Measurements from ENCODE around the gene SLC25A15. TPM values are rescaled to one million over a fixed set of nuclear protein-coding genes. Genes with fewer than 3 reads are reported as not detected.

Gene SLC25A15
- 5.8 TPM for total RNA-seq
- long read RNA-seq: 0 reads

DNA sequence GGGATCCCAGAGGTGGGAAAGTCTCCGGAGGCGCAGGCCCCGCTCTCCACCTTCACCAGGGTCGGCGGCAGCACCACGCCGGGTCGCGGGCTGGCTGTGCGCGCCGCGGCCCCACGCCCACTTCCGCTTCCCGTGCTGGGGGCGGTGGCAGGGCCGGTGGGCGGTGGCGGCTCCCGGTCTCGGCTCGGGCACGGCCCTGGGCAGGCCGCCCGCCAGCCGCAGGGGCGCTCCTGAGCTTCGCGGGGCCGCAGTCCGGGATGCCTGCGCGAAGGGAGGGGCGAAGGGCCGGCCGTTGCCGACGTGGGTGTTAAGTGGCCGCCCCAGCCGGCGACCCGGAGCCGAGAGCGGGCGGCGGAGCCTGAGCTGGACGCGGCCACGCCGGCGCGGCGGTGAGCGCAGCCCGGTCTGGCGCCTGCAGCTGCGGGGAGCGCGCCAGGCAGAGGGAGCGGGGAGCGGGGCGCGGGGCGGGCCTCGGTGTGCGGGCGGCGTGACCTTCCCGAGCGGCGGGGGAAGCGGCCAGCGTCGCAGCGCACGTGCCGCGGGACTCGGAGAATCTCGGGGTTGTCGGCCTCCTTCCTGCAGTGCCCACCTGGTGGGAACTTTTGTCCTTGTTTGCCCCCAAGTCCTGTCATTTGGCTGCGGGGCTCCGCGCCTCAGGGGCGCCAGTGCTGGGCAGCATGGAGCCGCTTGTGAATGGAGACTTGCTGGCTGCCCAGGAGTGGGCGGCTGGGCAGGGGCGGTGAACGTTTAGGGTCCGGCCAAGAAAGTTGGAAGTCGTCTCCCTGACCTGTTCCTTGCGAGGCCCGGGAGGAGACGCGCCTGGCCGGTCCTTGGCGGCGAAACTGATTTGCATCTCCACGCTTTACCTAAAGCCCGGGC is at the start of gene SLC25A15:
SLC25A15 (plus strand) TSS at position 337 of the 879 bp plus-strand sequence. CDS start 3,616 bp downstream, outside the sequence.
- Histone ChIP-seq H3K27ac (peak within 1 kb of the TSS; percentile 83), H3K4me3 (peak within 1 kb of the TSS; percentile 69), H3K4me1 (peaks cover 10% of the 10 kb centered on the region), H3K9me3 (no peaks in the 10 kb centered on the region), H3K36me3 (no peaks in the 10 kb centered on the region), H3K27me3 (no peaks in the 10 kb centered on the region)
- ATAC-seq (peak; percentile 98), DNase-seq (peak; percentile 95)
- TF ChIP-seq CTCF (IDR thresholded peaks at IDR 0.05): peak; percentile 35
- intact Hi-C loops (cut with DNase I): no loop called here

DNA sequence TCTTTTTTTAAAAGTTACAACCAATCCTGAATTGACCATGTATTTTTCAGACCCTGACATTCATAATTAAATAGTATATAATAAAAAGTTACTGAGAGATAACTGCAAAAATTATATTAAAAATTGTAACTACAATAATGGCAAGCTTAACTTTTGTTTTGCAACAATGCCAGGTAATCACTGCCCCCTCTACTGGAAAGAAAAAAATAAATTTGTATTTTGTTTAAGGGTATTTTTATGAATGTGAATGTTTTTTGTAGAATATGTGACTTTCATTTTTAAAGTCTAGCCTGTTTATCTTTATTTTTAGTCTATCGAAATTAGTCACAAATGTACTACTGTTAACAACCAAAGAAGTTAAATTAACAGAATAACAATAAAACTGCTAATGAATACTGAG is 40.1 kb upstream of the SLC25A15 start:
- ATAC-seq: no peak
- no peak for TF ChIP-seq CTCF (IDR thresholded peaks at IDR 0.05)
- intact Hi-C loops (cut with DNase I): no loop called here
- H3K27me3 ChIP-seq: no peaks in the 10 kb centered on the region
- DNase-seq: no peak
- peaks cover 51% of the 10 kb centered on the region for H3K36me3 ChIP-seq
- H3K27ac ChIP-seq: no peak overlapping the region
- H3K4me1 ChIP-seq: no peaks in the 10 kb centered on the region
- no peak overlapping the region for H3K4me3 ChIP-seq
- H3K9me3 ChIP-seq: no peaks in the 10 kb centered on the region

DNA sequence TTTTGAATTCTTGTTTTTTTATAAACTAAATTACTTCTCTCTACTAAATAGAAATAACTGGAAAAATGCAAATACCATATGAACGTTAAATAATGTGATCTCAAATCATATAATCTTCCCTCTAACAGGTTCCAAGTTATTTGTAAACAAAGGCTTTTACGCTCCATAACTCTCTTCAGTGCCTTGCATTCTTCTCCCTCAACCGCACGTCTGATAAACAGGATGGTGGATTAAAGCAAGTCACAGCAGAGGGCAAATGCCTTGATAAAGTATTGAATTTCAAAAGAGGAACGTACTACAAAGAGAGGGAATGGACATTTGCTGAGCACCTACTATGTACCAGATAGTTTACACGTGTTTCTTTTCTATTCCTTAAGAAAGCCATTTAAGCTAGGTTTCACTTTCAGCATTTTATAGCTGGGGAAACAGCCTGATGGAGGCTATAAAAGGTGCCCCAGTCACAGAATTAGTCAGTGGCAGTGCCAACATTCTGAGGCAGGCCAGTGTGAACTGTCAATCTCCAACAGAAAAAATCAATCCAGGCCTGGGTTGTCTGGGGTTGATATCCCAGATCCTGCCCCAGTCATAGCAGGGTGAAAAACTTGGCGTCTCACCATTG is 34.2 kb upstream of the SLC25A15 start:
- intact Hi-C loops (cut with DNase I): no loop called here
- Histone ChIP-seq H3K36me3 (peaks cover 71% of the 10 kb centered on the region), H3K4me3 (no peak overlapping the region), H3K27ac (no peak overlapping the region), H3K4me1 (no peaks in the 10 kb centered on the region), H3K27me3 (no peaks in the 10 kb centered on the region), H3K9me3 (no peaks in the 10 kb centered on the region)
- ATAC-seq: no peak
- no peak for DNase-seq
- no peak for TF ChIP-seq CTCF (IDR thresholded peaks at IDR 0.05)

GRCh38 chr13:40756042-40756441 is 33.4 kb upstream of the SLC25A15 start:
- Histone ChIP-seq H3K9me3 (no peaks in the 10 kb centered on the region), H3K4me1 (no peaks in the 10 kb centered on the region), H3K4me3 (no peak overlapping the region), H3K27me3 (no peaks in the 10 kb centered on the region), H3K36me3 (peaks cover 75% of the 10 kb centered on the region), H3K27ac (no peak overlapping the region)
- ATAC-seq (no peak), DNase-seq (no peak)
- no peak for TF ChIP-seq CTCF (IDR thresholded peaks at IDR 0.05)
- intact Hi-C loops (cut with DNase I): no loop called here

- Histone ChIP-seq H3K27ac (no peak overlapping the region), H3K27me3 (no peaks in the 10 kb centered on the region), H3K9me3 (no peaks in the 10 kb centered on the region), H3K4me1 (no peaks in the 10 kb centered on the region), H3K4me3 (no peak overlapping the region), H3K36me3 (peaks cover 66% of the 10 kb centered on the region)
- no peak for TF ChIP-seq CTCF (IDR thresholded peaks at IDR 0.05)
- ATAC-seq: no peak
- intact Hi-C loops (cut with DNase I): no loop called here
- no peak for DNase-seq
Observed at GRCh38 chr13:40758811-40759210, 30.6 kb upstream of the SLC25A15 start.
